HG03521 (cell line): ENCODE data around the gene MYO15A.

Source experiments
- ATAC-seq: cut with Tn5 transposase; IDR thresholded peaks from one replicate; pipeline ENCODE4 v1.9.1; 2021; ENCODE audit warnings: mild to moderate bottlenecking, moderate library complexity; ENCODE audit not compliant: unreplicated experiment

MYO15A gene

DNA sequence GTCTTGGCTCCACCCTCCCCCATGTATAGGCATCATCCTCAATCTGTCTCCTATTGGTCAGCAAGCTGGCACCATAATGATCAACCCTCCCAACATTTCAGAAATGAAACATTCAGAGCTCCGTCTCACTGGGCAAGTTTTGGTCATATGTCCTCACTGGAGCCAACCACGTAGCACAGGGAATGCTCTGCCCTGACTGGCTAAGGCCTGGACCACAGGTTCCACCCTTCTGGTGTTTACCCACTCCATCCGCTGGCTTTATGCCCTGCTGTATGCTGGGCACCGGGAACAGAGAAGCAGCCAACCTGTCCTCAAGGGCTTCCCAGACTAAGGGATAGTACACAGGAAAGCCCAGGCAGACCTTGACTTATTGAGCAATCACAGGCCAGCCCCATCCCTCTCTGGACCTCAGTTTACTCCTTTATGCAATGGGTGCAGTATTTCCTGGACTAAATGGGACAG lies 20.5 kb downstream of the MYO15A start:
- ATAC-seq = no peak

DNA sequence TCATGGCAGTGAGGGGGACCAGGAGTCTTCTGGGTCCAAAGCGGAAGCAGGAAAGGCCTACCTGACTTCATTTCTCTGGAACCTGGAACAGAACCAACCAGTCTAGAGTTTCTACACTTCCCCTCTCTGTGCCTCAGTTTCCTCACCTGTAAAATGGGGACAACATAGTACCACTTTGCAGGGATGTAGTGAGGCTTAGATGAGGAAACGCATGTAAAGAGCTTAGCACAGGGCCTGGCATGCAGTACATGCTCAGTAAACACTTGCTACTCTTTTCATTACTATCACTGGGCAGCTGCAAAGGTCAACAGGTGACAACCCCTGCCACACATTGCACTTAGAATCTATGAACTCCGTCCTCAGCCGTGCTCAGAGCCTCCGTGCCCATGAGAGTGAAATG lies 24.2 kb downstream of the MYO15A start:
- ATAC-seq = no peak

DNA sequence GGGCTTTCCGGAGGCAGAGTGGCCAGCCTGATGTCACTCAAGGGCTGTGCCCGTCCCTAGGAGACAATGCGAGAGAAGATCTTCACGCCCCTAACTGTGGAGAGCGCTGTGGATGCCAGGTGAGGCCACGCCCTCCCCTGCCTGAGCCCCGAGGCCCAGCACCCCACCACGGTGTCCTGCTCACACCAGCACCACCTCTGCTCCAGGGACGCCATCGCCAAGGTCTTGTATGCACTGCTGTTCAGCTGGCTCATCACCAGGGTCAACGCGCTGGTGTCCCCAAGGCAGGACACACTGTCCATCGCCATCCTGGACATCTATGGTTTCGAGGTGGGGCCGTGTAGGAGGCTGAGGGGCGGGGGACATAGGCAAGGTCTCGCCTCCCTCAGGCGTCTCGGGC lies 27.8 kb downstream of the MYO15A start:
- no peak for ATAC-seq

DNA sequence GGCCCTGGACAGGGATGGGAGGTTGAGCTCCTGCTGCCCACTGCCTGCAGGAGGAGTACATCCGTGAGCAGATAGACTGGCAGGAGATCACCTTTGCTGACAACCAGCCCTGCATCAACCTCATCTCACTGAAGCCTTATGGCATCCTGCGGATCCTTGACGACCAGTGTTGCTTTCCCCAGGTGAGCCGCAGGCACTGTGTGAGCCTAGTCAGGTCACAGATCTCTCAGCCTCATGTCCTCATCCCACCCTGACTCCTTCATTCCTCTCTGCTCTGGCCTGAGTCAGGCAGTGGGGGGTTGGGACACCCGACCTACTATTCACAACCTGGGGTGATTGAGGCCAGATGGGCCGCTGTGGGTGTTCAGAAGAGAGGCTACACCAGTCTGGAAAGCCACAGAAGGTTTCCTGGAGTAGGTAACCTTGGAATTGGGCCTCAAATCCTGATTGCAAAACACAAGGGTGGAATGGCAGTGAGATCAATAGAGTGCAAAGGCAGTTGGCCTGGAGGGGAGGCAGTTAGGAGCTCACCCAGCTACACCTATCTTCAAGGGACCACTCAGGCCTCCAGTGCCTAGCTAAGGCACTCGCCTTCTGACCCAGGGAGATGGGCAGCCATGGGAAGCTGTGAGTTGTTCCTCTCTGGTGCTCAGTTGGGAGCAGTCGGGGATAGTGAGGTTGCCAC lies 29.7 kb downstream of the MYO15A start:
- no peak for ATAC-seq

DNA sequence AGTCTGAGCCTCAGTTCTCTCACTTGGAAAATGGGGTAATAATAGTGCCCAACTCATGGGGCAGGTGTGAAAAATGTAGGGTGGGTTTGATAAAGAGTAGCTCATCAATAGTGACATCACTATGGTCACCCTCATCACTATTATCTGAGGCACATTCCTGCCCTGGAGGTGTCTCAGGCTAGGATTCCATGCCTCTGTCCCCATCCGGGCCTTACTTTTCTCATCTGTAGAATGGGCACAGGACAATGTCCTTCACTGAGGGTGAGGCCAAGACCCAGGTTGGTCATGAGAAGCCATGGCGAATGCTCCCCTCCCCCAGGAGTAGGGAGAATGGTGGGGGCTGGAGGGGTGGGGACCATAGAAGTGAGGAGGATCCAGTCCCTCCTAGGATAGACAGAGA lies 30.5 kb downstream of the MYO15A start:
- no peak for ATAC-seq

DNA sequence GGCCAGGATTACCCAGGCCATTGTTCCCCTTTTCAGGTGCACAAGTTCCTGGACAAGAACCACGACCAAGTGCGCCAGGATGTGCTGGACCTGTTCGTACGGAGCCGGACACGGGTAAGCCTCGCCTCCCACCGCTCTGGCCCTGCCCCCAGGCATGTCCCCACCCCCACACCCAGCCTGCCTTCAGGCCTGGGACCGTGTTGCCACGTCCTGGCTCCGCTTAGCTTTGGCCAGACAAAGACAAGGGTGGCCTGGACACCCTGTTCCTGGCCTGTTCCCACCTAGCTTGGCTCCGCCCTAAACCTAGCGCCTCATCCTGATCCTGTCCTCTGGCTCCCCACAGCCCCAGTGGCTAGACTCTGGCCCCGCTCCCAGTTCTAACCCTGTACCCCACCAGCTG lies 30.9 kb downstream of the MYO15A start:
- ATAC-seq = no peak

DNA sequence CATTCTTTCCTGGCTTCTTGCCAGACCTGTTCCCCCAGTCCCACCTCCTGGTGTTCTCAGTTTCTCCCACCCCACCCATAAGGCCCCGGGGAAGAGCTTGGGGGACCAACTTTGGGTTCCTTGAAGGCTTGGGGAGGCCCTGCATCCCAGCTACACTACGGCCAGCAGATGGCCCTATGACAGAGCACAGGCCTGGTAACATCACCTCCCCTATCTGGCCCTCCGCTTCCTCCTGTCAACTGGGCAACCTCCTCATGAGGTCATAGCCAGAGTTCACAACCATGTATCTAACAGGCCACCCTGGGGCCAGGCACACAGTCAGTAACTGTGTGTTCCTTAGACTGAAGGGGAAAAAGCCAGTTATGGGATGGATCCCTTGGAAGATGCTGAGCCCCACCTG lies 31.4 kb downstream of the MYO15A start:
- ATAC-seq = no peak

DNA sequence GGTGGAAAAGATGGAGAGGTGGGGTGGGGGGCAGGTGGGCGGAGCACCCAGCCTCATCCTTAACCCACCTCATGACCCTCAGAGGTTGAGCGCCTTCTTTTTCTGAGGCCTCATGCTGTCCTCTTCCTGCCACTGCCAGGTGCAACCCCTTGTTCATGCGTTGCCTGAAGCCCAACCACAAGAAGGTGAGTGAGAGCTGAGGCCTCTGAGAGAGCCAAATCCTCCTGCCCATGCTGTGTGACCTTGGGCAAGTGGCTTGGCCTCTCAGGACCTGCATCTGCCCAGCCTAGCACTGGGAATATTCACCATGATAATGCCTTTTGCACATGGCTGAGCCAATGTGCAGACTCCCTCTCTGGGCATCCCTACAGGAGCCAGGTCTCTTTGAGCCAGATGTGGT lies 32.1 kb downstream of the MYO15A start:
- no peak for ATAC-seq

DNA sequence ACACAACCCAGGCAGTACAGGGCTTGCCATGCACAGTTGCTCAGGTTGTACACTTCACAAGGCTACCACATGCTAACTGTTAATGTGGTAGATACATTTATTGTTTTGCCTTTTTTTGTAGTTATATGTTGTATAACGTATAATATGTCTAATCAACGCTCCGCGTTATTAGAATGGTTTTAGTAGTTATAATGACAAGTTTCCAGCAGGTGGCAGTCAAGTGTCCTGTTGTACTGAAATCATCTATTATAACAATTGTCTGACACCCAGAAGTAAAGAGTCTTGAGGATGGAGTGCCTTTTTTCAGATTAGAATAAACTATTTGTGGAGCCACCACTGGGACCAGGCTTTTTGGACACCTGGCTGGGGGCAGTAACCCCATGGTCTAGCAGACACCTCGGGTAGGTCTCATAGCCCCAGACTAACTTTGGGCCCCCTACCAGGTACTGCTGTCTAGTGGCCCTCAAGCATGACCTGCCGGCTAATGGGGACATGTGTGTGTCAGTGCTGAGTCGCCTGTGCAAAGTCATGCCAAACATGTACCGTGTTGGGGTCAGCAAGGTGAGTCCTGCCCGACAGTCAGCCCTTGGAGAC lies 32.8 kb downstream of the MYO15A start:
- no peak for ATAC-seq

DNA sequence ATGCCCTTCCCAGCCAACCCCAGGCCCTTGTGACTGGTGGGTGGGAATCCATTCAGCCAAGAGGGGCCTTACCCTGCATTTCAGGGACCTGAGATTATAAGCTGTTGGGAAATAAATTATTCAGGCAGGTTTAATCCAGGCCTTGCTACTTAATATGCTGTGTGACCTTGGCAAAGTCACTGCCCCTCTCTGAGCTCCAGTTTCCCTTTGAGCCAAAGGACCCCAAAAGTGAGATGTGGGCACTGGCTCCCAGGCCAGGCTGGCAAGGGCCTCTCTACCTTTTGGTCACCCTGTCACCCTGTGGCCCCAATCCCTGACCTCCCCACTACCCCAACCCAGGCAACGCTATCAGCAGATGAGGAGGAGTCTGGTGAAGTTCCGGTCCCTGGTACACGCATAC lies 33.9 kb downstream of the MYO15A start:
- no peak for ATAC-seq

DNA sequence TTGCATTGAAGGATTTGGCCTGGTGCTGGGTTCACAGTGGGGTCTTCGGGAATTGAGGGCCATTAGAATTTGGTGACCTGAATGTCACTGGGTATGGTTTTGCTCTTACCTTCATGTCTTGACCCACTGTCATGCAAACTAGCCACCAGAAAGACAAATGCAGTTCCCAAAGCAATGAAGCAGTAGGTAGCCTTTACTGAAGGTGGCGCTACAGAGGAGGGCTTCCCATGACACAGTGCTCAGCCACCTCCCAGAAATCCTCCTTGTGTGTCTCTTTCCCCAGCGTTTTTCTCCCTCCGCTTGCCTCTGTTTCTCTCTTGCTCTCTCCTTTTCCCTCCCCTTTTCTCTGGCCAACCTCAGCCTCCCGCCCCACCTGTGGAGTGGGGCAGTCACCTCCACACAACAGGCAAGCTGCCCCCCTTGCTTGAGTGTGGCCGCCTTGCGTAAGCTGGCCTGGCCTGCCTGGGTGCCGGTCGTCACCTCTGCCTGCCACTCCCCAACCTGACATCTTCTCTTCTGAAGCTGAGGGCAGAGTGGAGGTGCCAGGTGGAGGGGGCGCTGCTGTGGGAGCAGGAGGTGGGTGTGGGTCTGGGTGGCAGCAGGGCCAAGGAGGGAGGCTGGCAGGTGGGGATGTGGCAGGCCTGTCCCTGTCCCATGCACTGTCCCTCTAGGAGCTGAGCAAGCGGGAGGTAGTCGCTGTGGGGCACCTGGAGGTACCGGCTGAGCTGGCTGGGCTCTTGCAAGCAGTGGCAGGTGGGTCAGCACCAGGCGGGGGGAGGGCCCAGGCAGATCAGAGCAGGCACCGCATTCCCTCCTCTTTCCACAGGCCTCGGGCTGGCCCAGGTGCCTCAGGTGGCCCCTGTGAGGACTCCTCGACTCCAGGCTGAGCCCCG lies 34.7 kb downstream of the MYO15A start:
- ATAC-seq = no peak

DNA sequence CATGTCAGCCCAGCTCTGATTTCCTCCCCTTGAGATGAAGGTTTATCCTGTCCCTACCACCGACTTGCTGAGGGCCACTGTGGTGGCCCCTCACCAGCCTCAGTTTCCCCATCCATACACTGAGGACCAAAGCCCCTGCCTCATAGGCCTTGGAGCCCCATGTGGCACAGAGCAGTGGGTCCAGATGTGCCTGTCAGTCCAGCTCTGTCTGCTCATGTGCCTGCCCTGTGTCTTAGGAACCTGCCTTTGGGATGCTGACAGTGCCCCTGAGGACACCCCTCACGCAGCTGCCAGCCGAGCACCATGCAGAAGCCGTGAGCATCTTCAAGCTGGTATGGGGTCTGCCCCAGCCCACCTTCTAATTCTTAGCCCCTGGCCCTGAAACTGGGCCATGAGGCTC lies 35.7 kb downstream of the MYO15A start:
- ATAC-seq = no peak

DNA sequence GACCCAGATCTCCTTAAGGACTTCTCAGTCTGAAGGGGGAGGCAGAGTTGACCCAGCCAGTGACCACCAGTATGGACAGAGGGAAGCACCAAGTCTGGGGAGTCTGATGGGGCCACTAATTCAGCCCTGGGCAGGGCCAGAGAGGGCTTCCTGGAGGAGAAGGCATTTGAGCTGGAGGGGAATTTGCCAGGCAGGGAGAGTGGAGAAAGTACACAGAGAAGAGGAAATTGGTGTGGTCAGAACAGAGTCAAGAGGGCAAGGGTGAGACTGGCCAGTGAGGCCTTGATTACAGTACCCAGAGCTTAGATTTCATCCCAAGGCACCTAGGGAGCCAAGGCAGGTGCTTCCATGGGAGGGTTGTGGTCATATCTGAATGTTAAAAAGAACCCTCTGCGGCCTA lies 36.3 kb downstream of the MYO15A start:
- no peak for ATAC-seq

DNA sequence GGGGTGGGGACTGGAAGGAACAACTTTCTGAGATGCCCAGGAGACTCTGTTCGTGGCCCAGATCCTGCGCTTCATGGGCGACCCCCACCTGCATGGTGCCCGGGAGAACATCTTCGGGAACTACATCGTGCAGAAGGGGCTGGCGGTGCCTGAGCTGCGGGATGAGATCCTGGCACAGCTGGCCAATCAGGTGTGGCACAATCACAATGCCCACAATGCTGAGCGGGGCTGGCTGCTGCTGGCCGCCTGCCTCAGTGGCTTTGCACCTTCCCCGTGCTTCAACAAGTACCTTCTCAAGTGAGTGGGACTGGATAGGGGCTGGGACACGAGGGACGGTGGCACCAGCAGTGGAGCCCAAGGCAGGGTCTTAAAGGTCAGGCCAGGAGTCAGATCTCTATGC lies 37.3 kb downstream of the MYO15A start:
- no peak for ATAC-seq

DNA sequence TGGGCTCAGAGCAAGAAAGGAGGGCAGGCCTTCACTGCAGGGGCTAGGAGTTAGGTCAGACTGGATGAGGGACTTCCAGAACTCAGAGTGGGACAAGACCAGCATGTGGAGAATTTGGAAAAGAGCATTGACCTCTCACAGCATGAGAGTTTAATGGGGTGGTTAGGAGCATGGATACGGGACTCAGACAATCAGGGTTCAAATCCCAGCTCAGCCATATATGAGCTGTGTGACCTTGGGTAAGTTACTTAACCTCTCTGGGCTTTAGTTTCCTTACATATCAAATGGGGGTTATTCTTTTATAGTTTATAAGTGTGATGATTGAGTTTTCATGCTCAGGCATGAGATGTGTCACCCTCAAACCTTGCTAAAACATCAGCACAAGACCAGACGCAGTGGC lies 37.7 kb downstream of the MYO15A start:
- ATAC-seq = no peak

DNA sequence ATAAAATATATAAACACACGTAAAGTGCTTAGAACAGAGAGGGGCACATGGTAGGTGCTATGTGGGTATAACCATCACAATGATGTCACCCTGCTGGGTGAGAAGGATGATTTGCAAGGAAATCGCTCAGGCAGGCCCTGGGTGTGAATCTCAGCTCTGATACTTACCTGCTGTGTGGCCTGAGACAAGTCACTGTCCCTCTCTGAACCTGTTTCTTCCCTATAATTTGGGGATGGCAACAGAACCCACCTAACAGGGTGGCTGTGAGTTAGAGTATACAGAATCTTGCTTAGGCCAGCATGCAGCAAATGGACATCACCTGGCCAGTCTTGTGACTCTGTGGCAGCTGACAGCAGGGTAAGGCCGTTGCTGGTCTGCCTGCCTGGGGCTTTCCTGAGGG lies 38.4 kb downstream of the MYO15A start:
- no peak for ATAC-seq

DNA sequence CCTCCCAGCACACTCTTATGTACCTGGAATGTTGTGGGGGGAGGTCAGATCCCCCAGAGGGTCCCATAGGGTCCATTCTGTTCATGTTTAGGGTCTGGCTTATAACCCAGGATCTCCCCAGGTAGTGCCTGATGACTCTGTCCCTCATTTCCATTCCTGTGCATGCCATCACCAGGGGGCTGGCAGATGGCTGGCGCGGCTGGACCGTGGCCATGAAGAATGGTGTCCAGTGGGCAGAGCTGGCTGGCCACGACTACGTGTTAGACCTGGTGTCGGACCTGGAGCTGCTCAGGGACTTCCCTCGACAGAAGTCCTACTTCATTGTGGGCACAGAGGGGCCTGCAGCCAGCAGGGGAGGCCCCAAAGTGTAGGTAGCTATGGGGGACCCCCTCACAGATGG lies 40.0 kb downstream of the MYO15A start:
- ATAC-seq = no peak

DNA sequence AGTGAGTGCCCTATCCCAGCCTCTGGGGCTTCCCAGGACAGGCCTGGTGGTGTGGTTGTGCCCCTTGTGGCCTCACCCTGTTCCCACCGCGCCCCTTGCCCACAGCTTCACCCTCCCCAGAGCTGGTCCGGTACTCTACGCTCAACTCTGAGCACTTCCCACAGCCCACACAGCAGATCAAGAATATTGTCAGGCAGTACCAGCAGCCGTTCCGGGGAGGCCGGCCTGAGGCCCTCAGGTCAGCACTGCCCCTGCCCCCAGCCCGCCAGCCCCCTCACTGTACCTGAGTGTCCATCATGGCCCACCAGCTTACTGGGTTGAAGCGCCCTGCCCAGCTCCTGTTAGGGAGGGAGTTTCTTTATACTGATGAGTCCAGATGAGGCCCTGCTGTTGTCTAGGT lies 42.7 kb downstream of the MYO15A start:
- ATAC-seq = no peak

DNA sequence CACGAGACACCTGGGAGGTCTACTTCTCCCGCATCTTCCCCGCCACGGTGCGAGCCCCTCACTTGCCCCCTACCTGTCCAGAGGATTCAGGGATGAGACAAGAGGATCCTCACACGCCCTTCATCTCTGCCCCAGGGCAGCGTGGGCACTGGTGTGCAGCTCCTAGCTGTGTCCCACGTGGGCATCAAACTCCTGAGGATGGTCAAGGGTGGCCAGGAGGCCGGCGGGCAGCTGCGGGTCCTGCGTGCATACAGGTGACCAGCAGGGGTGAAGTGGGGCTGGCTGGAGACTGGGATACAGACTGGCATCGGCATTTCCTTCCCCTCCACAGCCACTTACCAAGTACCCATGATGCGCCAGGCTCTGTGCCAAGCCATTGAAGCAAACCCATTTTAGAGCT lies 46.6 kb downstream of the MYO15A start:
- no peak for ATAC-seq

DNA sequence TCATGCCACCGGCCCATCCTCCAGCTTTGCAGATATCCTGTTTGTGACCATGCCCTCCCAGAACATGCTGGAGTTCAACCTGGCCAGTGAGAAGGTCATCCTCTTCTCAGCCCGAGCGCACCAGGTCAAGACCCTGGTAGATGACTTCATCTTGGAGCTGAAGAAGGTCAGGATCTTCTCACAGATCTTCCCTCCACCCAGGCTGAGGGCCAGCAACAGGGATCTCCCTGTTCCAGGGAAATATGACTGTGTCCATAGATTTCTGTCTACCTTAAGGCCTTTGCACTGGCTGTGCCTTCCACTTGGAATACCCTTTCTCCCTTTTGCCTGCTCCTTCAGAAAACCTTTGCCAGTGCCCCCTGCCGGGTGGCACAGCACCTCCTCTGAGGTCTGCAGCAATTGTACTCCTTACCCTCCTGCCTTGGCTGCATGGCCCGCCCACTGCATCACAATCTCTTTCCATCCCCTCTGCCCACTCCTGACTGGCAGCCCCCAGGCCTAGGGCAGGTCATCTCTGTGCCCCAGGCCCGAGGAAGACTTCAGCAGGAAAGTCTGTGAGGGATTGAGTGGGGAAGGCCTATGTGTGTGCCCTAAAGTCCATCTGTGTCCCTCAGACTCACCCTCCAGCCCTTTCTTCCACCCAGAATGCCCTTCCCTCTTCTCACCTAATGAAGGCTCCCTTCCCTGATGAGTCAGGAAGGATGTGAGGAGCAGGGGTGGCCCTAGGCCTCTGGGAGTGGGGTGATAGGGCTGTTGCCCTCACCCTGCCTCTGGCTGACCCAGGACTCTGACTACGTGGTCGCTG lies 47.8 kb downstream of the MYO15A start:
- no peak for ATAC-seq

DNA sequence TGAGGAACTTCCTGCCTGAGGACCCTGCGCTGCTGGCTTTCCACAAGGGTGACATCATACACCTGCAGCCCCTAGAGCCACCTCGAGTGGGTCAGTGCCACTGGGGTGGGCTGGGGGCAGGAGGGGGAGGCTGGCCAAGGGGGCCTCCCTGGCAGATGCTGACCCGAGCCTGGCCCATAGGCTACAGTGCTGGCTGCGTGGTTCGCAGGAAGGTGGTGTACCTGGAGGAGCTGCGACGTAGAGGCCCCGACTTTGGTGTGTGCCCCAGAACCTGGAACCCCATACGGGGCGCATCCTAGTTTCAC lies 48.4 kb downstream of the MYO15A start:
- no peak for ATAC-seq
